ENCODE measurements around the gene ARID1B.

- TF ChIP-seq CTCF (IDR thresholded peaks at IDR 0.05; ENCODE audit: borderline replicate concordance, extremely low read depth, low read length, poor library complexity, severe bottlenecking) = no peak
- TF ChIP-seq EZH2 (IDR thresholded peaks at IDR 0.05; ENCODE audit: borderline replicate concordance, low read depth, low read length, severe bottlenecking) = no peak
Observed at GRCh38 chr6:157079277-157079676, 302.1 kb downstream of the ARID1B start.

Data from DND-41 (cell line).